GM21515 (cell line): ENCODE results near the gene ADPRM.
"Not testable (repeated sequence)": the region's sequence is repeated elsewhere in the genome, so short reads cannot be mapped to it uniquely, and the experiment has no call there.

ENCODE experiments used
- ATAC-seq: cut with Tn5 transposase; IDR thresholded peaks from one replicate; pipeline ENCODE4 v1.9.1; 2021; ENCODE audit not compliant: unreplicated experiment

The ADPRM gene

GRCh38 chr17:10697092-10698081 lies at the start of gene ADPRM, which contains the start of gene SCO1:
Gene ADPRM (plus strand): TSS chr17:10697594. CDS start chr17:10704927, 7,333 bp downstream.
Gene SCO1 (minus strand): TSS chr17:10697533. CDS start chr17:10697507, 26 bp downstream.
- ATAC-seq: peak; percentile 94

GRCh38 chr17:10648381-10648780 lies 49.0 kb upstream of the ADPRM start:
- no peak for ATAC-seq

GRCh38 chr17:10648956-10649355 lies 48.4 kb upstream of the ADPRM start:
- no peak for ATAC-seq

GRCh38 chr17:10649602-10650001 lies 47.8 kb upstream of the ADPRM start:
- ATAC-seq: no peak

GRCh38 chr17:10651927-10652326 lies 45.5 kb upstream of the ADPRM start:
- ATAC-seq: no peak

- ATAC-seq: no peak
Measured at GRCh38 chr17:10652984-10653659, 44.3 kb upstream of the ADPRM start.

GRCh38 chr17:10653987-10654386 lies 43.4 kb upstream of the ADPRM start:
- no peak for ATAC-seq

- no peak for ATAC-seq
Measured at GRCh38 chr17:10657148-10657547, 40.2 kb upstream of the ADPRM start, which contains the start of gene MYH3. Gene MYH3 (minus strand): TSS chr17:10657309. CDS start chr17:10655064, 2,245 bp downstream.

GRCh38 chr17:10657879-10658278 lies 39.5 kb upstream of the ADPRM start:
- no peak for ATAC-seq

- no peak for ATAC-seq
Measured at GRCh38 chr17:10661437-10661836, 36.0 kb upstream of the ADPRM start.

GRCh38 chr17:10663231-10663630 lies 34.2 kb upstream of the ADPRM start:
- ATAC-seq: no peak

GRCh38 chr17:10664571-10664970 lies 32.8 kb upstream of the ADPRM start:
- ATAC-seq: no peak

- no peak for ATAC-seq
Measured at GRCh38 chr17:10666906-10667305, 30.5 kb upstream of the ADPRM start.

GRCh38 chr17:10668775-10669174 lies 28.6 kb upstream of the ADPRM start:
- ATAC-seq: no peak

GRCh38 chr17:10673312-10673711 lies 24.1 kb upstream of the ADPRM start:
- ATAC-seq: no peak

GRCh38 chr17:10674704-10675103 lies 22.7 kb upstream of the ADPRM start:
- no peak for ATAC-seq

- no peak for ATAC-seq
Measured at GRCh38 chr17:10681866-10682446, 15.4 kb upstream of the ADPRM start.

- no peak for ATAC-seq
Measured at GRCh38 chr17:10683853-10684252, 13.5 kb upstream of the ADPRM start.

GRCh38 chr17:10687499-10687898 lies 9.9 kb upstream of the ADPRM start:
- no peak for ATAC-seq

GRCh38 chr17:10695875-10696407 lies 1.5 kb upstream of the ADPRM start:
- not testable (repeated sequence) for ATAC-seq
